HuH-7.5 (cell line): ENCODE measurements around the gene SF3B1.
"Not testable (repeated sequence)": the region's sequence is repeated elsewhere in the genome, so short reads cannot be mapped to it uniquely, and the experiment has no call there.

Source experiments
- DNase-seq: peaks from one replicate; pipeline ENCODE4 v3.0.0; 2011; ENCODE audit warnings: low spot score

The SF3B1 gene

GRCh38 chr2:197378494-197379307 lies 56.1 kb downstream of the SF3B1 start:
- peak; percentile 65 for DNase-seq

- no peak for DNase-seq
These were observed 56.7 kb downstream of the SF3B1 start for GRCh38 chr2:197378086-197378485.

- DNase-seq = no peak
These were observed 57.2 kb downstream of the SF3B1 start for GRCh38 chr2:197377670-197378069.

GRCh38 chr2:197372592-197372991 lies 62.2 kb downstream of the SF3B1 start:
- no peak for DNase-seq

- DNase-seq = not testable (repeated sequence)
These were observed 64.2 kb downstream of the SF3B1 start for GRCh38 chr2:197370664-197371063.

GRCh38 chr2:197369933-197370320 lies 64.9 kb downstream of the SF3B1 start:
- DNase-seq = no peak

GRCh38 chr2:197369228-197369932 lies 65.4 kb downstream of the SF3B1 start:
- no peak for DNase-seq

- no peak for DNase-seq
These were observed 66.4 kb downstream of the SF3B1 start for GRCh38 chr2:197368412-197368811.

GRCh38 chr2:197363998-197364397 lies 70.8 kb downstream of the SF3B1 start:
- no peak for DNase-seq

GRCh38 chr2:197360744-197361156 lies 74.1 kb downstream of the SF3B1 start:
- DNase-seq = no peak

- DNase-seq = no peak
These were observed 75.0 kb downstream of the SF3B1 start for GRCh38 chr2:197359859-197360258.

- DNase-seq = no peak
These were observed 75.9 kb downstream of the SF3B1 start for GRCh38 chr2:197358931-197359330.

GRCh38 chr2:197357986-197358385 lies 76.8 kb downstream of the SF3B1 start:
- no peak for DNase-seq

GRCh38 chr2:197356136-197356535 lies 78.7 kb downstream of the SF3B1 start:
- no peak for DNase-seq

- DNase-seq = no peak
These were observed 80.7 kb downstream of the SF3B1 start for GRCh38 chr2:197354169-197354558.

- DNase-seq = no peak
These were observed 81.2 kb downstream of the SF3B1 start for GRCh38 chr2:197353393-197354168.

- DNase-seq = no peak
These were observed 85.1 kb downstream of the SF3B1 start for GRCh38 chr2:197349699-197350098.

GRCh38 chr2:197348721-197349360 lies 86.0 kb downstream of the SF3B1 start:
- DNase-seq = no peak

GRCh38 chr2:197345846-197346370 lies 88.9 kb downstream of the SF3B1 start:
- DNase-seq = no peak

GRCh38 chr2:197343968-197344367 lies 90.9 kb downstream of the SF3B1 start:
- DNase-seq = not testable (repeated sequence)

- no peak for DNase-seq
These were observed 94.2 kb downstream of the SF3B1 start for GRCh38 chr2:197340591-197340990.
